Keratinocyte (primary cell): ENCODE data around the gene SPATA6.

Experiments used
- CTCF ChIP-seq, 3 experiments: IDR thresholded peaks in 1 of 3; conservative IDR thresholded peaks in 1 of 3; optimal IDR thresholded peaks in 1 of 3; 2 replicates in 2 of 3; 3 replicates in 1 of 3; pipeline versions ENCODE3 to v1.5.1; 2011; ENCODE audit warnings: low read length in 3 of 3, mild to moderate bottlenecking in 3 of 3, moderate library complexity in 2 of 3, control low read depth in 1 of 3, inconsistent platforms in 1 of 3; ENCODE audit not compliant: insufficient read depth in 2 of 3; ENCODE audit errors: extremely low read depth in 1 of 3
- EZH2 ChIP-seq: IDR thresholded peaks from one replicate; pipeline ENCODE4 v1.6.1; 2012; ENCODE audit warnings: inconsistent platforms, mild to moderate bottlenecking, low read length, moderate library complexity

- TF ChIP-seq CTCF (optimal IDR thresholded peaks at IDR 0.05 in 1 of 3, IDR thresholded peaks at IDR 0.05 in 1 of 3, conservative IDR thresholded peaks at IDR 0.05 in 1 of 3; ENCODE audit: extremely low read depth in 1 of 3, insufficient read depth in 2 of 3, low read length in 3 of 3) = no peak
- TF ChIP-seq EZH2 = no peak
Measured at GRCh38 chr1:48332115-48332514, 139.9 kb downstream of the SPATA6 start.
